ENCODE results near the gene AGAP3. TPM values are rescaled to one million over a fixed set of nuclear protein-coding genes. Genes with fewer than 3 reads are reported as not detected.

AGAP3 gene
- polyA plus RNA-seq, 3 donors: 6.4 to 133 (median 6.8) TPM

- Histone ChIP-seq H3K4me3 (replicated peaks in 1 of 3; ENCODE audit: low read depth in 2 of 3, low read length in 3 of 3) (peak overlapping the region; percentile 40 to 95 (median 73)), H3K9me3 (replicated peaks in 1 of 2; ENCODE audit: control insufficient read depth in 1 of 2, insufficient read depth in 1 of 2, low read length in 2 of 2) (no peaks in the 10 kb centered on the region), H3K4me2 (replicated peaks; ENCODE audit: extremely low read depth, low read length, poor library complexity, severe bottlenecking) (peak overlapping the region; percentile 92), H2AFZ (ENCODE audit: insufficient read depth, low read depth, low read length, poor library complexity, severe bottlenecking) (no peak overlapping the region), H3K4me1 (ENCODE audit: control insufficient read depth in 1 of 2, insufficient read depth in 2 of 2, low read length in 2 of 2) (peaks cover 46 to 59% of the 10 kb centered on the region in 2 donors), H3K27me3 (ENCODE audit: control insufficient read depth in 2 of 2, insufficient read depth in 2 of 2, low read length in 2 of 2) (no peaks in the 10 kb centered on the region), H3K79me2 (ENCODE audit: insufficient read depth, low read length) (peaks cover 62% of the 10 kb centered on the region), H3K36me3 (replicated peaks in 1 of 2; ENCODE audit: control insufficient read depth in 1 of 2, insufficient read depth in 2 of 2, low read length in 2 of 2) (peaks cover 2 to 17% of the 10 kb centered on the region in 2 donors), H4K20me1 (ENCODE audit: insufficient read depth, low read length) (peaks cover 81% of the 10 kb centered on the region), H3K27ac (ENCODE audit: low read depth in 1 of 2, low read length in 2 of 2) (peak overlapping the region; percentile 97 to 99), H3K9ac (ENCODE audit: insufficient read depth, low read length, poor library complexity, severe bottlenecking) (peak overlapping the region; percentile 90)
- Mint-ChIP-seq H3K36me3 (peaks cover 21 to 22% of the 10 kb centered on the region in 2 donors), H3K9me3 (peaks cover 0 to 3% (median 0%) of the 10 kb centered on the region in 7 donors), H3K4me1 (peaks cover 53% of the 10 kb centered on the region), H3K27ac (peak overlapping the region; percentile 99 to 100 (median 99)), H3K4me3 (peak overlapping the region; percentile 90 to 94), H3K27me3 (ENCODE audit: low read depth in 3 of 3) (peaks cover 0 to 2% (median 0%) of the 10 kb centered on the region in 3 donors)
- no peak for TF ChIP-seq CTCF (IDR thresholded peaks at IDR 0.05)
- WGBS (ENCODE audit: insufficient coverage): 88% methylated on average over 15 of the region's 22 CpGs
- intact Hi-C loops (cut with micrococcal nuclease): loop anchor here (2.0 to 10.0 kb wide), 5 partner anchors 31 to 715 kb away; partner anchors contain the start of genes ABCB8 (in 1 of the 2), SLC4A2 (in 1 of the 2) and ZNF775 (in 1 of the 2)
- DNase-seq: no peak
These were observed 3.8 kb downstream of the AGAP3 start for GRCh38 chr7:151089893-151090730.

- no peak for DNase-seq
- H3K4me1 ChIP-seq (ENCODE audit: control insufficient read depth in 1 of 2, insufficient read depth in 2 of 2, low read length in 2 of 2): peaks cover 37 to 50% of the 10 kb centered on the region in 2 donors
- no peaks in the 10 kb centered on the region for H3K9me3 ChIP-seq (replicated peaks in 1 of 2; ENCODE audit: control insufficient read depth in 1 of 2, insufficient read depth in 1 of 2, low read length in 2 of 2)
- intact Hi-C loops (cut with micrococcal nuclease): loop anchor here (1.0 to 10.0 kb wide), 2 partner anchors 20 to 56 kb away; no protein-coding TSS in a partner anchor
- Mint-ChIP-seq H3K36me3 (peaks cover 22% of the 10 kb centered on the region in 2 donors), H3K9me3 (peaks cover 0 to 3% (median 0%) of the 10 kb centered on the region in 7 donors), H3K27ac (peak overlapping the region in 3 of 7 donors; percentile 10 to 59 (median 25)), H3K4me3 (no peak overlapping the region), H3K4me1 (peaks cover 45% of the 10 kb centered on the region), H3K27me3 (ENCODE audit: low read depth in 3 of 3) (no peaks in the 10 kb centered on the region)
- no peak overlapping the region for H3K9ac ChIP-seq (ENCODE audit: insufficient read depth, low read length, poor library complexity, severe bottlenecking)
- H4K20me1 ChIP-seq (ENCODE audit: insufficient read depth, low read length): peaks cover 90% of the 10 kb centered on the region
- H3K4me2 ChIP-seq (replicated peaks; ENCODE audit: extremely low read depth, low read length, poor library complexity, severe bottlenecking): no peak overlapping the region
- no peak overlapping the region for H2AFZ ChIP-seq (ENCODE audit: insufficient read depth, low read depth, low read length, poor library complexity, severe bottlenecking)
- WGBS (ENCODE audit: insufficient coverage): 95% methylated on average over 5 of the region's 7 CpGs
- no peak for TF ChIP-seq CTCF (IDR thresholded peaks at IDR 0.05)
- H3K79me2 ChIP-seq (ENCODE audit: insufficient read depth, low read length): peaks cover 71% of the 10 kb centered on the region
- no peak overlapping the region for H3K4me3 ChIP-seq (replicated peaks in 1 of 3; ENCODE audit: low read depth in 2 of 3, low read length in 3 of 3)
- no peaks in the 10 kb centered on the region for H3K27me3 ChIP-seq (ENCODE audit: control insufficient read depth in 2 of 2, insufficient read depth in 2 of 2, low read length in 2 of 2)
- no peak overlapping the region for H3K27ac ChIP-seq (ENCODE audit: low read depth in 1 of 2, low read length in 2 of 2)
- H3K36me3 ChIP-seq (replicated peaks in 1 of 2; ENCODE audit: control insufficient read depth in 1 of 2, insufficient read depth in 2 of 2, low read length in 2 of 2): peaks cover 2 to 17% of the 10 kb centered on the region in 2 donors
These were observed 4.7 kb downstream of the AGAP3 start for GRCh38 chr7:151091003-151091402.

Data from CD14-positive monocyte (primary cell).